ENCODE data around the gene VPS11. TPM values are rescaled to one million over a fixed set of nuclear protein-coding genes. Genes with fewer than 3 reads are reported as not detected.
A peak's percentile ranks its signal among the peaks of the same experiment; 100 is the strongest.

Gene VPS11
- polyA plus RNA-seq, 1 donor from 2014 or later, result 24.8 TPM

GRCh38 chr11:119091178-119091577, 23.6 kb downstream of the VPS11 start:
- Histone ChIP-seq H3K9me3 (ENCODE audit: low read length) (no peaks in the 10 kb centered on the region), H2AFZ (ENCODE audit: low read depth, low read length) (no peak overlapping the region), H3K9ac (ENCODE audit: low read length) (no peak overlapping the region), H3K36me3 (ENCODE audit: insufficient read depth, low read length) (no peaks in the 10 kb centered on the region), H3K27ac (ENCODE audit: low read length) (no peak overlapping the region), H3K9me2 (ENCODE audit: insufficient read depth, low read length) (no peaks in the 10 kb centered on the region), H4K20me1 (ENCODE audit: insufficient read depth) (no peaks in the 10 kb centered on the region), H3K27me3 (ENCODE audit: insufficient read depth, low read depth, low read length) (no peaks in the 10 kb centered on the region), H3F3A (ENCODE audit: insufficient read depth, low read length, poor library complexity, severe bottlenecking) (no peaks in the 10 kb centered on the region), H3K79me2 (replicated peaks; ENCODE audit: insufficient read depth, low read length) (peaks cover 23% of the 10 kb centered on the region), H3K4me3 (ENCODE audit: low read length) (no peak overlapping the region), H3K4me2 (ENCODE audit: low read length) (no peak overlapping the region)
- TF ChIP-seq CTCF (IDR thresholded peaks at IDR 0.05; ENCODE audit: poor library complexity, severe bottlenecking), result no peak
- TF ChIP-seq RAD21 (conservative IDR thresholded peaks at IDR 0.05), result no peak
- no peak for TF ChIP-seq TAF1 (IDR thresholded peaks at IDR 0.05; ENCODE audit: low read depth)
- TF ChIP-seq POLR2AphosphoS5 (IDR thresholded peaks at IDR 0.05), result no peak
- TF ChIP-seq EZH2 (IDR thresholded peaks at IDR 0.05; ENCODE audit: borderline replicate concordance, insufficient read depth, low read length, poor library complexity, severe bottlenecking), result no peak
- no peak for TF ChIP-seq EP300 (conservative IDR thresholded peaks at IDR 0.05; ENCODE audit: poor library complexity, severe bottlenecking)
- TF ChIP-seq REST (IDR thresholded peaks at IDR 0.05; ENCODE audit: borderline replicate concordance), result no peak

GRCh38 chr11:119091966-119092879, 24.6 kb downstream of the VPS11 start:
- no peaks in the 10 kb centered on the region for H3F3A ChIP-seq (ENCODE audit: insufficient read depth, low read length, poor library complexity, severe bottlenecking)
- TF ChIP-seq POLR2AphosphoS5 (IDR thresholded peaks at IDR 0.05), result no peak
- no peak for TF ChIP-seq EZH2 (IDR thresholded peaks at IDR 0.05; ENCODE audit: borderline replicate concordance, insufficient read depth, low read length, poor library complexity, severe bottlenecking)
- no peak for TF ChIP-seq MXI1 (conservative IDR thresholded peaks at IDR 0.05; ENCODE audit: poor library complexity, severe bottlenecking)
- TF ChIP-seq EP300 (conservative IDR thresholded peaks at IDR 0.05; ENCODE audit: poor library complexity, severe bottlenecking), result no peak
- TF ChIP-seq TAF1 (IDR thresholded peaks at IDR 0.05; ENCODE audit: low read depth), result no peak
- TF ChIP-seq RAD21 (conservative IDR thresholded peaks at IDR 0.05), result no peak
- TF ChIP-seq SMC3 (conservative IDR thresholded peaks at IDR 0.05; ENCODE audit: poor library complexity), result no peak
- TF ChIP-seq CTCF (IDR thresholded peaks at IDR 0.05; ENCODE audit: poor library complexity, severe bottlenecking), result no peak
- TF ChIP-seq REST (IDR thresholded peaks at IDR 0.05; ENCODE audit: borderline replicate concordance), result no peak
- no peak overlapping the region for H2AFZ ChIP-seq (ENCODE audit: low read depth, low read length)

More at GRCh38 chr11:119091966-119092879, 24.6 kb downstream of the VPS11 start:
- no peaks in the 10 kb centered on the region for H3K9me3 ChIP-seq (ENCODE audit: low read length)
- no peak overlapping the region for H3K9ac ChIP-seq (ENCODE audit: low read length)
- no peak overlapping the region for H3K27ac ChIP-seq (ENCODE audit: low read length)
- H3K4me3 ChIP-seq (ENCODE audit: low read length), result peak overlapping the region; percentile 92
- no peaks in the 10 kb centered on the region for H3K9me2 ChIP-seq (ENCODE audit: insufficient read depth, low read length)
- peaks cover 23% of the 10 kb centered on the region for H3K79me2 ChIP-seq (replicated peaks; ENCODE audit: insufficient read depth, low read length)
- no peaks in the 10 kb centered on the region for H4K20me1 ChIP-seq (ENCODE audit: insufficient read depth)
- H3K27me3 ChIP-seq (ENCODE audit: insufficient read depth, low read depth, low read length), result no peaks in the 10 kb centered on the region
- no peaks in the 10 kb centered on the region for H3K36me3 ChIP-seq (ENCODE audit: insufficient read depth, low read length)
- H3K4me2 ChIP-seq (ENCODE audit: low read length), result no peak overlapping the region

Measured in neural cell (in vitro differentiated cells).